ENCODE data around the gene ATCAY.
A peak's percentile ranks its signal among the peaks of the same experiment; 100 is the strongest.
"Not testable (repeated sequence)": the region's sequence is repeated elsewhere in the genome, so short reads cannot be mapped to it uniquely, and the experiment has no call there.

ATCAY gene

GRCh38 chr19:3904233-3904632 lies 23.7 kb downstream of the ATCAY start:
- no peak for DNase-seq

DNA sequence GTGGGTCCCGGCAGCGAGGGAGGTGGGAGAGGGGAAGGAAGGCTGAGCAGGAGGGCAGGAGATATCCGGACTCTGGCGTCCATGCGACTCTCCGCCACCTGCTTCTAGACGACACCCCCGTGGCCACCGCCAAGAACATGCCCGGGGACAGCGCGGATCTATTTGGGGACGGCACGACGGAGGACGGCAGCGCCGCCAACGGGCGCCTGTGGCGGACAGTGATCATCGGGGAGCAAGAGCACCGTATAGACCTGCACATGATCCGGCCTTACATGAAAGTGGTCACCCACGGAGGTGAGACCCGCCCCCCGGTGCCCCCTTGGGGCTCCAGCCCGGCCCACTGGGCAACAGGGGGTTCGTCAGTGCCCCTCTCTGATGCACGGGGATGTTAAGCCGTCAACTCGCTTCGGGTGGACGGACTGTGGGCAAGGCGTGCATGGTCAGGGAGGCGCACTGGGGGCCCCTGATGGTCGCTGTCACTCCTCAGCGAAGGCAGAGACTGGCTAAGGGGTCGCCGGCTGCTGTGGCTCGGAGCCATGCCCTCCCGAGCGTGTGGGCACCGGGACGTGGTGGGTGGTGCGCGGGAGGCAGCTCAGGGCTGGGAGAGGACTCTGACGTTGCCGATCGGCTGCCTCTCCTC lies 27.3 kb downstream of the ATCAY start:
- no peak for DNase-seq

DNA sequence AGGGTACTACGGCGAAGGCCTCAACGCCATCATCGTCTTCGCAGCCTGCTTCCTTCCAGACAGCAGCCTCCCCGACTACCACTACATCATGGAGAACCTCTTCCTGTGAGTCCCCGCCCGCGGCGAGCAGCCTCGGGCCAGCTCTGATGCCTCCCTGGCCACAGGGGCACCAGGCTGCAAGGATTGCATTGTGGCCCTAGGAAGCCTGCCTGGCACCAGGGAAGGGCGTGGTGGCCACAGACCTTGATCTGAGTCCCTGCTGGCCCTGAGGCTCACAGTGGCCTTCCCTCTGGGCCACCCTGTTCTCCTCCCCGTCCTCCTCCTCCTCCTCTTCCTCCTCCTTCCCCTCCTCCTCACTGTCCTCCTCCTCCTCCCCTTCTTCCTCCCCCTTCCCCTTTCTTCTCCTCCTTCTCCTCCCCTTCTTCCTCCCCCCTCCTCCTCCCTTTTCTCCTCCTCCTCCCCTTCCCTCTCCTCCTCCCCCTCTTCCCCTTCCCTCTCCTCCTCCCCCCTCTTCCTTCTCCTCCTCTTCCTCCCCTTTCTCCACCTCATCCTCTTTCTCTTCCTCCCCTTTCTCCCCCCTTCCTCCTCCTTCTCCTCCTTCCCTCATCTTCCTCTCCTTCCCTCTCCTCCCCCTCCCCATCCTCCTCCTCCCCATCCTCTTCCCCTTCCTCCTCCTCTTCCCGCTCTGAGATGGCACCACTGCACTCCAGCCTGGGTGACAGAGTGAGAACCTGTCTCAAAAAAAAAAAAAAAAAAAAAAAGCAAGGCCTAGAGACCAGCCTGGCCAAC lies 28.0 kb downstream of the ATCAY start:
- no peak for DNase-seq

DNA sequence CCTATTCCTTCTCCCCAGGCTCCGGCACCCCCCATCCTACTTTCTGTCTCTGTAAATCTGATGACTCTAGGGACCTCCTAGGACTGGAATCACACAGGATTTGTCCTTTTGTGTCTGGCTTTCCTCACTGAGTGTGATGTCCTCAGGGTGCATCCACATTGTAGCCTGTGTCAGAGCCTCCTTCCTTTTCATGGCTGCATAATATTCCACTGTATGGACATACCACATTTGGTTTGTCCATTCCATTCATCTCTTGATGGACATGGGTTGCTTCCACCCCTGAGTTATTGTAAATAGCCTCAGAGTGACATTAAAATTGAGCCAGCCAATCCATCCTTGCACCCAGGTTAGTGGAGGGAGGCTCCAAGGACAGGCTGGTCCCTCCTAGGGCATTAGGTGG lies 29.6 kb downstream of the ATCAY start:
- DNase-seq, result no peak

DNA sequence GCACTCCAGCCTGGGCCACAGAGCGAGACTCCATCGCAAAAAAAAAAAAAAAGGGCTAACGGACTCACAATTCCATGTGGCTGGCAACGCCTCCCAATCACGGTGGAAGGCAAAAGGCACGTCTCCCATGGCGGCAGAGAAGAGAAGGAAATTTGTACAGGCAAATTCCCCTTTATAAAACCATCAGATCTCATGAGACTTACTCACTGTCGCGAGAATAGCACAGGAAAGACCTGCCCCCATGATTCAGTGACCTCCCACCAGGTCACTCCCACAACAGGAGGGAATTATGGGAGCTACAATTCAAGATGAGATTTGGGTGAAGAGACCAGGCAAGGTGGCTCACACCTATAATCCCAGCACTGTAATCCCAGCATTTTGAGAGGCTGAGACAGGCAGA lies 33.7 kb downstream of the ATCAY start:
- DNase-seq, result no peak

- DNase-seq, result no peak
Observed at GRCh38 chr19:3916033-3916432, 35.5 kb downstream of the ATCAY start.

- DNase-seq, result no peak
Observed at GRCh38 chr19:3919793-3920192, 39.3 kb downstream of the ATCAY start.

- DNase-seq, result no peak
Observed at GRCh38 chr19:3923096-3923758, 42.7 kb downstream of the ATCAY start.

- no peak for DNase-seq
Observed at GRCh38 chr19:3923912-3924311, 43.4 kb downstream of the ATCAY start.

DNA sequence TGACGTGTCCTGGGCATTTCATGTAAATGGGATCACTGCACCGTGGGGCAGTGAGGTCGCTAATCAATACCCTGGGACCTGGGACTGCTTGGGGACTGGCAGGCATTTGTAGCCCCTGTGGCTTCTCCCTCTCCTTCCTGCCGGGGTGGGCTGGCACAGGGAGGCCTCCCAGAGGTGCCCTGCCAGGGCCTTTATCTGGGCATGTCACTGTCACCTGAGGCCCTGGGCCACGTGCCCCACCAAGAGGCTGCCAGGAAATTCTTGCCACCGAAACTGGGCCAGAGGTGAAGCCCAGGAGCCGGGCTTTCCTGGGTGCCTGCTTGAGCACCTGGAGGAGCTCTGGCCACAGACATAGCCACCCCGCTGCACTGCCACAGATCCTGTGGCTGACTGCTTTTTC lies 50.6 kb downstream of the ATCAY start:
- DNase-seq, result no peak

DNA sequence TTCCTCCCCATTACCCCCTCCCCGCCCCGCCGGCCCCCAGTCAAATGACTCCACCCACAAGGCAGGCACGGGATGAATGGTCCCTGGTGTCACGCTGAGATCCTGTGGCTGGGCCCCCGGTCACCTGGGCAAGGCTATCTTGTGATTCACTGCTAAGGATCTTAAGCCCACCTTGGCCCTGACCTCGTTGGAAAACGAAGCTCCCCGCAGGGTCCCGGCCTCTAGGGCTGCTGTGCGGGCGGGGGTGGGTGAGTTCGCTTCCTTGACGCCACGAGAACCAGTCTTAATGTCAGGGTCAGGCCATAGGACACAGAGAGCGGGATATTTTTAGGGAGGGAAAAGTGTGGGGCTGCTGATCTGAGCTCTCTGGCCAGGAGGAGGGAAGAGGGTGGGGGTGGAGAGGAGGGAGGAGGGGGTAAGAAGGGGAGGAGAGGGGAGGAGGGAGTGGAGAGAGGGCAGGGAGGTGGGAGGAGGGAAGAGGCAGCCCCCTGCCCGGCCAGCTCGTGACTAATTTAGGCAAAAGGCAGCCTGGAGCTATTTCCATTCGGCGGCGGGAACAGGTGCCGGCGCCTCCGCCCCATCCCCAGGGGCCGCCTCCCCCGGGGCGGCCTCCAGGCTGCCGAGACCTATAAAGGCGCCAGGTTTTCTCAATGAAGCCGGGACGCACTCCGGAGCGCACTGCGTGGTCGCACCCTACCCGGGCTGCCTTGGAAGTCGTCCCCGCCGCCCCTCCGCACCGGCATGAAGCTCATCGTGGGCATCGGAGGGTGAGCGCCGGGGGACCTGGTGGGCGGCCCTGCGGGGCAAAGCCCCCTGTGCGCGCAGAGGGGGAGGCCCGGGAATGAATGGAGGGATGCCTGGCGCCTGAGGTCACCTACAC lies 52.7 kb downstream of the ATCAY start, which contains the start of gene NMRK2:
TSS of gene NMRK2 (plus strand) at position 139 of the 880 bp plus-strand sequence. CDS start at position 742, 603 bp downstream.
- DNase-seq, result no peak

- no peak for DNase-seq
Observed at GRCh38 chr19:3936506-3937442, 56.3 kb downstream of the ATCAY start.

- peak in 1 of 2 experiments; percentile 18 for DNase-seq
Observed at GRCh38 chr19:3938300-3938950, 57.9 kb downstream of the ATCAY start.

DNA sequence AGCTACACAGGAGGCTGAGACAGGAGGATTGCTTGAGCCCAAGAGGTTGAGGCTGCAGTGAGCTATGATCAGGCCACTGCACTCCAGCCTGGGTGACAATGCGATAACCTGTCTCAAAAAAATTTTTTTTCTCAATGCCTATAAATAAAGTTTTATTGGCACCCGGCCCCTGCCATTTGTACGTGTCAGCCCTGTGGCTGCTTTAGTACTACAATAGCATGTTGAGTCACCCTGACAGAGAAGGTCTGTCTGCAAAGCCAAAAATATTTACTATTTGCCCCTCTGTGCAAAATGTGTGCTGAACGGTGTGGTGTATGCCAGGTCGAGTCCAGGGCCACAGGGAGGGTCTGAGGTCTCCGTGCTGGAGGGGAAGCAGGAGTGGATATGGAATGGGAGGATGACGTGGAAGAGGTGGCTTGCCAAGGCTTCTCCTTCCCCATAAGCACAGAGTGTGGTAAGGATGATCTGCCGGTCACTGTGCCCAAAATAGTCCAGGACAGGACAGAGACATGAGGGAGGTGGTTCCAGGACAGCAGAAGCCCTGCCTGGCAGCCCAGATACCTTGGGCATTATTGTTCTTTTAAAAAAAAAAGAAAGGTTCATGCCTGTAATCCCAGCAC lies 62.4 kb downstream of the ATCAY start:
- no peak for DNase-seq

GRCh38 chr19:3944018-3944721 lies 63.7 kb downstream of the ATCAY start:
- DNase-seq, result no peak

- no peak for DNase-seq
Observed at GRCh38 chr19:3945838-3946237, 65.4 kb downstream of the ATCAY start.

- DNase-seq, result not testable (repeated sequence)
Observed at GRCh38 chr19:3947316-3947933, 66.9 kb downstream of the ATCAY start.

DNA sequence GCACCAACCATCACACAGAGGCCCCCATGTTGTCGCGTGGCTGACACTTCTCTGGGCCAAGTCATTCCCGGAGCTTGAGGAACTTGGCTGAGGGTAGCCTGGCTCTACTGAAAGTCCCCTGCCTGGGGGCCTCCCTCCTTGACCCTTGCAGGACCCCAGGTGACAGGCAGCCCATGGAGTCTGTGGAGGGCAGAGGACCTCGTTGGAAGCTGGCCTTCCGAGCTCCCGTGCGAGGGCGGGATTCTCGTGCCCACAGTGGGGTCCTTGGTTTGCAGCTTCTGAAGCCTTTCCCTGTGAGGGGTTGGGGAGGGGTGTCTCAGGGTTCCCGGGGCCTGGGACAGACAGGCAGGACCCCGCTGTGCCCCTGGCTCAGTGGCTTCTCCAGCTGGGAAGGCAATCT lies 68.8 kb downstream of the ATCAY start:
- no peak for DNase-seq
